ENCODE measurements around the gene ZNF554.
"Not testable (repeated sequence)": the region's sequence is repeated elsewhere in the genome, so short reads cannot be mapped to it uniquely, and the experiment has no call there.

The ZNF554 gene

GRCh38 chr19:2867025-2867991 is 47.6 kb downstream of the ZNF554 start, which contains the start of gene ZNF556:
ZNF556 (plus strand) TSS chr19:2867335; CDS start chr19:2867422, 87 bp downstream.
- no peak for DNase-seq (ENCODE audit: low read depth)

GRCh38 chr19:2869618-2870017 is 50.0 kb downstream of the ZNF554 start:
- DNase-seq (ENCODE audit: low read depth): no peak

- not testable (repeated sequence) for DNase-seq (ENCODE audit: low read depth)
These were observed 52.5 kb downstream of the ZNF554 start for GRCh38 chr19:2872175-2872574.

- no peak for DNase-seq (ENCODE audit: low read depth)
These were observed 58.0 kb downstream of the ZNF554 start for GRCh38 chr19:2877398-2878331.

- no peak for DNase-seq (ENCODE audit: low read depth)
These were observed 64.2 kb downstream of the ZNF554 start for GRCh38 chr19:2883686-2884439.

GRCh38 chr19:2885736-2886135 is 66.1 kb downstream of the ZNF554 start:
- DNase-seq (ENCODE audit: low read depth): no peak

Data from activated T-cell treated with anti-CD3 and anti-CD28 coated beads for 48 hours (primary cell).